Vagina (tissue), 2 donors: Measurements from ENCODE around the gene SPSB3.

Experiments
- CTCF ChIP-seq, 3 experiments: fragments of 450-650 bp in 2 of 3; fragments of 200-600 bp in 1 of 3; sonication (generic) in 1 of 3; IDR thresholded peaks; one replicate each; pipeline ENCODE4 v1.5.1; 2017 to 2019; ENCODE audit warnings: antibody characterized with exemption in 3 of 3, mild to moderate bottlenecking in 2 of 3, moderate library complexity in 2 of 3
- POLR2A ChIP-seq, 2 donors: fragments of 450-650 bp; IDR thresholded peaks; one replicate each; pipeline ENCODE4 v1.6.1; 2017; ENCODE audit warnings: antibody characterized with exemption in 2 of 2, mild to moderate bottlenecking in 2 of 2, moderate library complexity in 2 of 2
- POLR2AphosphoS5 ChIP-seq, 2 donors: sonication (generic); formaldehyde crosslinking; IDR thresholded peaks; one replicate each; pipeline ENCODE4 v1.9.0; 2017; ENCODE audit warnings: antibody characterized with exemption in 2 of 2, mild to moderate bottlenecking in 2 of 2, low read depth in 1 of 2; ENCODE audit not compliant: insufficient read depth in 1 of 2

- TF ChIP-seq POLR2A (IDR thresholded peaks at IDR 0.05) (no peak), CTCF (IDR thresholded peaks at IDR 0.05) (no peak), POLR2AphosphoS5 (IDR thresholded peaks at IDR 0.05; ENCODE audit: insufficient read depth in 1 of 2, low read depth in 1 of 2) (no peak)
Measured at GRCh38 chr16:1809281-1809801, 27.0 kb upstream of the SPSB3 start.
